Purkinje cell (primary cell): ENCODE results near the gene DEFB127. TPM values are rescaled to one million over a fixed set of nuclear protein-coding genes. Genes with fewer than 3 reads are reported as not detected.

Source experiments
- polyA plus RNA-seq: library from polyadenylated mRNA; unstranded; fragments of >200 nt; fragmentation: Nextera tagmentation; gene quantifications from 2 replicates; pipeline ENCODE4 v1.2.1, GENCODE V29; 2014

DEFB127 gene, protein sequence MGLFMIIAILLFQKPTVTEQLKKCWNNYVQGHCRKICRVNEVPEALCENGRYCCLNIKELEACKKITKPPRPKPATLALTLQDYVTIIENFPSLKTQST
- polyA plus RNA-seq, result not detected in 2 replicates

DNA sequence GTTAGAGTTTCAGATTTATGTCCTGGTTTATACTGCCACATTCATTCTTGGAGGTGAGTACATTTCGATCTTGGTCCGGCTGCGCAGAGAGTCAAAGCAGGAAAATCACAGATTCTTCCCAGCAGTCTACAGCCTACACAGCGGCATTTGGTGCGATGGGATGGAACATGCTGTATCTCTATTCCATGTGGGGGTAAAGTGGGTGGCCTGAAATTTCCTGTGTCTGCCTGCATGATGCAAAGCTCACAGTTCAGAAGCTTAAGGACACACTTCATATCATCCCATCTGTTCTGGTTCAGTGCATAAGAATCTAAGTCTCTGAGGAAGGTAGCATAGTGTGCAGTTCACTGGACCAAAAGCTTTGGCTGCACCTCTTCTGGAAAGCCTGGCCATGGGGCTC is at the start of gene DEFB127:
Gene DEFB127, plus strand, starts transcription at position 301 of the 400 bp plus-strand sequence. Its CDS starts 91 bp downstream, at position 392.

DNA sequence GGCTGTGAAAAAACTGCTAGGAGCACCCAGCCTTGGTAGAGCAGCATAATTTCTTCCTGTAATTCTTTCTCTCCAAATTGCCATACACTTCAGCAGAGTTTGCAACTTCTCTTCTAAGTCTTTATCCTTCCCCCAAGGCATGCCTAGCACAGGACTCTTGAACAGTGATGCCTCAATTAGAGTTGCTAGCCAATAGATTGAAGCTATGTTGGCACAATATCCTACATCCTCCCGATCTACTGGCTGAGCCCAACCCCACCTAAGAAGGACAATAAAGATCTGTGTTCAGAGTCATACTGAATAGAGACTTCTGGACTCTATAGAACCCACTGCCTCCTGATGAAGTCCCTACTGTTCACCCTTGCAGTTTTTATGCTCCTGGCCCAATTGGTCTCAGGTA is 15.0 kb upstream of the DEFB127 start, which contains the start of gene DEFB126:
Gene DEFB126, plus strand, starts transcription at position 301 of the 400 bp plus-strand sequence. Its CDS starts 39 bp downstream, at position 340.

DNA sequence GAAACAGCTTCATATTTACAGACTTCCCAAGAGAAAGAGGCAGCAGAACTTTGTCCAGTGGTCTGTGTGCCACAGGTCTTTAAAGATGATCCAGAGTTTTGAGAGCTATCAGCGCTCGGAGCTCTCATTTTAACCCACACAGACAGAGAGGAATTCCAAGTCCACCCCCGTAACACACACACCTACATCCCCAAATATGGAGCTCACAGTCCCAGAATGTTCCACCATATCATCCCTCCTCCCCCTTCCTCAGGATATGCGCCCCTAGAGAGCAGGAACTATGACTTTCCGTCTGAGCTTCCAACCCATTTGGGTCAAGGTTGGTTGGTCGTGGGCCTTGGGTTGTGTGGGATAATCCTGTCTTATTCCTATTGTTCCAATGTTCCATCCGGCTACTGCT is 32.4 kb downstream of the DEFB127 start, which contains the start of gene DEFB128:
Gene DEFB128, minus strand, starts transcription at position 101 of the 400 bp plus-strand sequence. Its CDS starts 88 bp downstream, at position 13.

Other genes with a start within 250 kb of the DEFB127 start
- not detected in 2 replicates for gene DEFB125, start 69.8 kb upstream of the DEFB127 start, polyA plus RNA-seq
- not detected in 2 replicates for gene DEFB126, start 14.9 kb upstream of the DEFB127 start, polyA plus RNA-seq
- not detected in 2 replicates for gene DEFB128, start 32.3 kb downstream of the DEFB127 start, polyA plus RNA-seq
- gene DEFB129, start 69.8 kb downstream of the DEFB127 start, polyA plus RNA-seq, result not detected in 2 replicates
- not detected in 2 replicates for gene DEFB132, start 100.3 kb downstream of the DEFB127 start, polyA plus RNA-seq
- gene C20orf96, start 133.3 kb downstream of the DEFB127 start, polyA plus RNA-seq, result 8.5 and 9.2 TPM in 2 replicates
- 0.94 and 1.8 TPM in 2 replicates for gene ZCCHC3, start 140.1 kb downstream of the DEFB127 start, polyA plus RNA-seq
- 0.24 and 0.98 TPM in 2 replicates for gene SOX12, start 168.1 kb downstream of the DEFB127 start, polyA plus RNA-seq
- 97.1 and 111 TPM in 2 replicates for gene NRSN2, start 189.7 kb downstream of the DEFB127 start, polyA plus RNA-seq
- 2.4 TPM in 1 of 2 replicates, not detected in the other for gene TRIB3, start 223.3 kb downstream of the DEFB127 start, polyA plus RNA-seq